Activated naive CD4-positive, alpha-beta T cell treated with anti-CD3 and anti-CD28 coated beads, Interleukin-2, amount 10 ng/mL, durations not matched to agents 7 days and 5 days (primary cell): Measurements from ENCODE around the gene CNOT11.

Source experiments
- CTCF ChIA-PET: fragments of 350-600 bp; sonication (Branson Sonifier 250); formaldehyde crosslinking; loops from one replicate; lab custom pipeline; 2021; ENCODE audit warnings: antibody characterized with exemption; lab: Charles Lee
- DNase-seq: peaks from one replicate; pipeline ENCODE4 v3.0.0-alpha.2; 2020
- H3K27ac Mint-ChIP-seq: one replicate; pipeline ENCODE4 v1.8.0; 2021; ENCODE audit warnings: mild to moderate bottlenecking, moderate library complexity, mixed read lengths
- H3K27me3 Mint-ChIP-seq: one replicate; pipeline ENCODE4 v1.8.0; 2021; ENCODE audit warnings: mild to moderate bottlenecking, mixed read lengths
- H3K36me3 Mint-ChIP-seq: one replicate; pipeline ENCODE4 v1.8.0; 2021; ENCODE audit warnings: mixed read lengths
- H3K4me1 Mint-ChIP-seq: one replicate; pipeline ENCODE4 v1.8.0; 2021; ENCODE audit warnings: mixed read lengths
- H3K4me3 Mint-ChIP-seq: one replicate; pipeline ENCODE4 v1.8.0; 2021; ENCODE audit warnings: mild to moderate bottlenecking, moderate library complexity, mixed read lengths
- H3K9me3 Mint-ChIP-seq: one replicate; pipeline ENCODE4 v1.8.0; 2021; ENCODE audit warnings: mixed read lengths

The CNOT11 gene

GRCh38 chr2:101274142-101274541 lies 21.5 kb downstream of the CNOT11 start:
- no peaks in the 10 kb centered on the region for H3K27me3 Mint-ChIP-seq
- peaks cover 44% of the 10 kb centered on the region for H3K4me1 Mint-ChIP-seq
- H3K4me3 Mint-ChIP-seq, result no peak overlapping the region
- CTCF ChIA-PET, result no interaction called here
- peak overlapping the region; percentile 69 for H3K27ac Mint-ChIP-seq
- peaks cover 70% of the 10 kb centered on the region for H3K36me3 Mint-ChIP-seq
- DNase-seq, result no peak
- no peaks in the 10 kb centered on the region for H3K9me3 Mint-ChIP-seq

- Mint-ChIP-seq H3K27me3 (no peaks in the 10 kb centered on the region), H3K9me3 (no peaks in the 10 kb centered on the region), H3K27ac (no peak overlapping the region), H3K4me3 (no peak overlapping the region), H3K36me3 (peaks cover 70% of the 10 kb centered on the region), H3K4me1 (peaks cover 30% of the 10 kb centered on the region)
- DNase-seq, result no peak
- CTCF ChIA-PET, result interaction anchor here (1.0 kb wide), 1 partner anchor 22 kb away, joined by 3 read pairs; no protein-coding TSS in a partner anchor
Observed at GRCh38 chr2:101277111-101277510, 24.4 kb downstream of the CNOT11 start.

GRCh38 chr2:101278925-101279324 lies 26.2 kb downstream of the CNOT11 start:
- CTCF ChIA-PET, result no interaction called here
- peaks cover 70% of the 10 kb centered on the region for H3K36me3 Mint-ChIP-seq

GRCh38 chr2:101281482-101281881 lies 28.8 kb downstream of the CNOT11 start:
- no peak overlapping the region for H3K4me3 Mint-ChIP-seq
- H3K36me3 Mint-ChIP-seq, result peaks cover 78% of the 10 kb centered on the region
- H3K9me3 Mint-ChIP-seq, result no peaks in the 10 kb centered on the region
- DNase-seq, result no peak
- CTCF ChIA-PET, result interaction anchor here (1.0 to 1.7 kb wide), 3 partner anchors 27 to 49 kb away, joined by 3 to 4 read pairs (median 3); partner anchors contain the start of gene RNF149
- H3K4me1 Mint-ChIP-seq, result peaks cover 13% of the 10 kb centered on the region
- H3K27me3 Mint-ChIP-seq, result no peaks in the 10 kb centered on the region
- H3K27ac Mint-ChIP-seq, result no peak overlapping the region

More at GRCh38 chr2:101278925-101279324, 26.2 kb downstream of the CNOT11 start:
- Mint-ChIP-seq H3K27ac (no peak overlapping the region), H3K9me3 (no peaks in the 10 kb centered on the region), H3K4me1 (peaks cover 12% of the 10 kb centered on the region), H3K27me3 (no peaks in the 10 kb centered on the region), H3K4me3 (no peak overlapping the region)
- no peak for DNase-seq

GRCh38 chr2:101282980-101283379 lies 30.3 kb downstream of the CNOT11 start:
- Mint-ChIP-seq H3K27me3 (no peaks in the 10 kb centered on the region), H3K9me3 (no peaks in the 10 kb centered on the region), H3K4me3 (no peak overlapping the region), H3K4me1 (peaks cover 16% of the 10 kb centered on the region), H3K36me3 (peaks cover 79% of the 10 kb centered on the region), H3K27ac (peak overlapping the region; percentile 3)
- DNase-seq, result no peak
- CTCF ChIA-PET, result no interaction called here

GRCh38 chr2:101286684-101287083 lies 34.0 kb downstream of the CNOT11 start:
- peaks cover 25% of the 10 kb centered on the region for H3K4me1 Mint-ChIP-seq
- no peaks in the 10 kb centered on the region for H3K9me3 Mint-ChIP-seq
- peak overlapping the region; percentile 19 for H3K27ac Mint-ChIP-seq
- no peaks in the 10 kb centered on the region for H3K27me3 Mint-ChIP-seq
- DNase-seq, result no peak
- H3K4me3 Mint-ChIP-seq, result no peak overlapping the region
- H3K36me3 Mint-ChIP-seq, result peaks cover 62% of the 10 kb centered on the region
- CTCF ChIA-PET, result no interaction called here

- H3K27me3 Mint-ChIP-seq, result no peaks in the 10 kb centered on the region
- no peaks in the 10 kb centered on the region for H3K9me3 Mint-ChIP-seq
- no peak overlapping the region for H3K27ac Mint-ChIP-seq
- CTCF ChIA-PET, result no interaction called here
- DNase-seq, result no peak
- H3K4me3 Mint-ChIP-seq, result no peak overlapping the region
- peaks cover 25% of the 10 kb centered on the region for H3K4me1 Mint-ChIP-seq
- peaks cover 62% of the 10 kb centered on the region for H3K36me3 Mint-ChIP-seq
Observed at GRCh38 chr2:101287303-101287702, 34.6 kb downstream of the CNOT11 start.

- H3K9me3 Mint-ChIP-seq, result no peaks in the 10 kb centered on the region
- CTCF ChIA-PET, result no interaction called here
- no peaks in the 10 kb centered on the region for H3K27me3 Mint-ChIP-seq
- H3K27ac Mint-ChIP-seq, result no peak overlapping the region
- H3K4me3 Mint-ChIP-seq, result no peak overlapping the region
- H3K4me1 Mint-ChIP-seq, result peaks cover 25% of the 10 kb centered on the region
- DNase-seq, result no peak
- peaks cover 50% of the 10 kb centered on the region for H3K36me3 Mint-ChIP-seq
Observed at GRCh38 chr2:101290711-101291110, 38.0 kb downstream of the CNOT11 start.

GRCh38 chr2:101291973-101292372 lies 39.3 kb downstream of the CNOT11 start:
- H3K36me3 Mint-ChIP-seq, result peaks cover 46% of the 10 kb centered on the region
- no peak overlapping the region for H3K27ac Mint-ChIP-seq
- no peak for DNase-seq
- no peaks in the 10 kb centered on the region for H3K27me3 Mint-ChIP-seq
- H3K4me1 Mint-ChIP-seq, result peaks cover 28% of the 10 kb centered on the region
- H3K4me3 Mint-ChIP-seq, result no peak overlapping the region
- no peaks in the 10 kb centered on the region for H3K9me3 Mint-ChIP-seq
- CTCF ChIA-PET, result no interaction called here

- Mint-ChIP-seq H3K27ac (peak overlapping the region; percentile 55), H3K9me3 (no peaks in the 10 kb centered on the region), H3K36me3 (peaks cover 46% of the 10 kb centered on the region), H3K27me3 (no peaks in the 10 kb centered on the region), H3K4me1 (peaks cover 33% of the 10 kb centered on the region), H3K4me3 (no peak overlapping the region)
- CTCF ChIA-PET, result no interaction called here
- no peak for DNase-seq
Observed at GRCh38 chr2:101293544-101293943, 40.9 kb downstream of the CNOT11 start.

GRCh38 chr2:101294861-101295260 lies 42.2 kb downstream of the CNOT11 start:
- peaks cover 41% of the 10 kb centered on the region for H3K4me1 Mint-ChIP-seq

GRCh38 chr2:101295895-101296294 lies 43.2 kb downstream of the CNOT11 start:
- Mint-ChIP-seq H3K4me1 (peaks cover 47% of the 10 kb centered on the region), H3K27me3 (no peaks in the 10 kb centered on the region), H3K36me3 (peaks cover 55% of the 10 kb centered on the region), H3K9me3 (no peaks in the 10 kb centered on the region), H3K27ac (no peak overlapping the region), H3K4me3 (no peak overlapping the region)
- no peak for DNase-seq
- CTCF ChIA-PET, result no interaction called here

More at GRCh38 chr2:101294861-101295260, 42.2 kb downstream of the CNOT11 start:
- H3K27me3 Mint-ChIP-seq, result no peaks in the 10 kb centered on the region
- no peaks in the 10 kb centered on the region for H3K9me3 Mint-ChIP-seq
- no peak overlapping the region for H3K27ac Mint-ChIP-seq
- no peak for DNase-seq
- H3K36me3 Mint-ChIP-seq, result peaks cover 53% of the 10 kb centered on the region
- H3K4me3 Mint-ChIP-seq, result no peak overlapping the region
- CTCF ChIA-PET, result no interaction called here

- CTCF ChIA-PET, result no interaction called here
- no peak overlapping the region for H3K4me3 Mint-ChIP-seq
Observed at GRCh38 chr2:101296371-101296770, 43.7 kb downstream of the CNOT11 start.

GRCh38 chr2:101297383-101297782 lies 44.7 kb downstream of the CNOT11 start:
- Mint-ChIP-seq H3K4me3 (no peak overlapping the region), H3K27ac (no peak overlapping the region)
- CTCF ChIA-PET, result no interaction called here

More at GRCh38 chr2:101296371-101296770, 43.7 kb downstream of the CNOT11 start:
- DNase-seq, result no peak
- Mint-ChIP-seq H3K36me3 (peaks cover 58% of the 10 kb centered on the region), H3K27me3 (no peaks in the 10 kb centered on the region), H3K4me1 (peaks cover 49% of the 10 kb centered on the region), H3K27ac (no peak overlapping the region), H3K9me3 (no peaks in the 10 kb centered on the region)

GRCh38 chr2:101299604-101300003 lies 46.9 kb downstream of the CNOT11 start:
- H3K27ac Mint-ChIP-seq, result no peak overlapping the region
- H3K36me3 Mint-ChIP-seq, result peaks cover 62% of the 10 kb centered on the region

More at GRCh38 chr2:101297383-101297782, 44.7 kb downstream of the CNOT11 start:
- Mint-ChIP-seq H3K4me1 (peaks cover 58% of the 10 kb centered on the region), H3K36me3 (peaks cover 59% of the 10 kb centered on the region), H3K27me3 (no peaks in the 10 kb centered on the region), H3K9me3 (no peaks in the 10 kb centered on the region)
- DNase-seq, result no peak

More at GRCh38 chr2:101299604-101300003, 46.9 kb downstream of the CNOT11 start:
- CTCF ChIA-PET, result interaction anchor here (0.7 to 1.4 kb wide), 3 partner anchors 23 to 941 kb away, joined by 3 to 4 read pairs (median 3); no protein-coding TSS in a partner anchor
- H3K27me3 Mint-ChIP-seq, result no peaks in the 10 kb centered on the region
- H3K9me3 Mint-ChIP-seq, result no peaks in the 10 kb centered on the region
- H3K4me3 Mint-ChIP-seq, result no peak overlapping the region
- DNase-seq, result no peak
- H3K4me1 Mint-ChIP-seq, result peaks cover 79% of the 10 kb centered on the region
